ENCODE measurements around the gene AKR1A1. TPM values are rescaled to one million over a fixed set of nuclear protein-coding genes. Genes with fewer than 3 reads are reported as not detected.

Gene AKR1A1
- total RNA-seq (2021; fragmentation: NEBNext Ultra II Directional; extraction: Animal tissue kit (Norgen Biotek cat#: 25700)): 100 to 1,000 TPM; 105 to 125 (median 119) TPM
- long read RNA-seq, transcript AKR1A1-202 (10 exons, 1,818 nt): minor isoform, 18 of 98 reads
- long read RNA-seq, transcript AKR1A1-214 (10 exons, 1,360 nt): minor isoform, 6 of 98 reads
- long read RNA-seq, transcript AKR1A1-201 (9 exons, 1,166 nt): major isoform, 55 of 98 reads
- long read RNA-seq, partial matches to known transcripts: 8 of 98 reads
- long read RNA-seq, other reads (novel, unspliced or antisense): 9 of 98 reads

GRCh38 chr1:45550401-45551351 is at the start of gene AKR1A1:
TSS of gene AKR1A1 (plus strand) at chr1:45550826. CDS start at chr1:45561795, 10,969 bp downstream.
- Mint-ChIP-seq H3K27ac (peak within 1 kb of the TSS; percentile 98), H3K4me3 (peak within 1 kb of the TSS; percentile 100)

GRCh38 chr1:45501505-45501859 is 49.1 kb upstream of the AKR1A1 start:
- H3K27ac Mint-ChIP-seq: no peak overlapping the region
- H3K9me3 Mint-ChIP-seq: no peaks in the 10 kb centered on the region
- H3K36me3 Mint-ChIP-seq (ENCODE audit: low read depth): peaks cover 3% of the 10 kb centered on the region; the same call in 1 of the 2 replicates
- no peak for TF ChIP-seq CTCF (IDR thresholded peaks at IDR 0.05)
- H3K4me1 Mint-ChIP-seq (ENCODE audit: low read depth): peaks cover 38% of the 10 kb centered on the region
- no peak for DNase-seq
- H3K27me3 Mint-ChIP-seq (ENCODE audit: insufficient read depth): no peaks in the 10 kb centered on the region; the same call in 1 of the 2 replicates
- H3K4me3 Mint-ChIP-seq: peak overlapping the region; percentile 98; the same call in 1 of the 2 replicates

More at GRCh38 chr1:45550401-45551351, at the start of gene AKR1A1:
- no peak; the same call in 1 of the 2 replicates for TF ChIP-seq CTCF (IDR thresholded peaks at IDR 0.05)
- Mint-ChIP-seq H3K36me3 (ENCODE audit: low read depth) (peaks cover 8% of the 10 kb centered on the region), H3K27me3 (ENCODE audit: insufficient read depth) (peaks cover 3% of the 10 kb centered on the region), H3K4me1 (ENCODE audit: low read depth) (peaks cover 18% of the 10 kb centered on the region), H3K9me3 (no peaks in the 10 kb centered on the region)
- peak; percentile 63 for DNase-seq

DNA sequence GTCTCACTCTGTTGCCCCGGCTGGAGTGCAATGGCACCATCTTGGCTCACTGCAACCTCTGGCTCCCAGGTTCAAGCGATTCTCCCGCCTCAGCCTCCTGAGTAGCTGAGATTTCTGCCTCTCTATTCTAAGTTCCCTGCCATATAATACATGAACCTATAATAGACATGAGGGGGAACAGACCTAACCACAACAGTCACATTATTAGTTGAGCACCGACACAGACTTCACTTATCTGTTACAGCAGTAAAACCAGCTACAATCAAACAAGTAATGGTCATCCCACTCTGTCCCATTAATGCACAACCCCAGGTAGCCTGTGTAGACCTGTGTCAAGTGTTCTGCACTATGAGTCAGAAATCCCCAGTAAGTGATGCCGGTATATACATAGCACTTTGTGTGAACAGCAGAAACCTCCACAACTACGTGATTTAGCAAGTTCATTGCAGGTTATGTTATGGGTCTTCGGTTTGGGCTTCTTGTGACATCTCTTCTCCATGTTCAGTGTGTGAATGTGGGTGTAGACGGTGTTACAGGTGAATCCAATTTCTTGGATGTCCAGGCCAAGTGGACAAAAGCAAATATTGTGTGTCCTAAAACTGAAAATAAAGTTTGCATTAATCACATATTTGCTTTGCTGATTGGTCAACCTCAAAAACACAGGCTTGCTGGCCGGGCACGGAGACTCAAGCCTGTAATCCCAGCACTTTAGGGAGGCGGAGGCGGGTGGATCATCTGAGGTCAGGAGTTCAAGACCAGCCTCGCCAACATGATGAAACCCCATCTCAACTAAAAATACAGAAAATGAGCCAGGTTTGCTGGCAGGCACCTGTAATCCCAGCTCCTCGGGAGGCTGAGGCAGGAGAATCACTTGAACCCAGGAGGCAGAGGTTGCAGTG is 46.9 kb upstream of the AKR1A1 start:
- TF ChIP-seq CTCF (IDR thresholded peaks at IDR 0.05): no peak
- Mint-ChIP-seq H3K4me1 (ENCODE audit: low read depth) (peaks cover 35% of the 10 kb centered on the region), H3K27ac (no peak overlapping the region), H3K9me3 (no peaks in the 10 kb centered on the region), H3K4me3 (no peak overlapping the region), H3K27me3 (ENCODE audit: insufficient read depth) (peaks cover 2% of the 10 kb centered on the region; the same call in 1 of the 2 replicates), H3K36me3 (ENCODE audit: low read depth) (peaks cover 3% of the 10 kb centered on the region; the same call in 1 of the 2 replicates)
- no peak for DNase-seq

GRCh38 chr1:45507195-45507594 is 43.4 kb upstream of the AKR1A1 start:
- TF ChIP-seq CTCF (IDR thresholded peaks at IDR 0.05): no peak
- H3K36me3 Mint-ChIP-seq (ENCODE audit: low read depth): peaks cover 21% of the 10 kb centered on the region
- no peak overlapping the region for H3K27ac Mint-ChIP-seq
- H3K27me3 Mint-ChIP-seq (ENCODE audit: insufficient read depth): peaks cover 2% of the 10 kb centered on the region; the same call in 1 of the 2 replicates
- H3K4me1 Mint-ChIP-seq (ENCODE audit: low read depth): peaks cover 1% of the 10 kb centered on the region; the same call in 1 of the 2 replicates
- no peaks in the 10 kb centered on the region for H3K9me3 Mint-ChIP-seq
- H3K4me3 Mint-ChIP-seq: no peak overlapping the region
- DNase-seq: no peak

- peak overlapping the region; percentile 44 for H3K27ac Mint-ChIP-seq
- peaks cover 5% of the 10 kb centered on the region for H3K4me1 Mint-ChIP-seq (ENCODE audit: low read depth)
- H3K36me3 Mint-ChIP-seq (ENCODE audit: low read depth): peaks cover 25% of the 10 kb centered on the region
These were observed 42.7 kb upstream of the AKR1A1 start for GRCh38 chr1:45507893-45508292.

More at GRCh38 chr1:45507893-45508292, 42.7 kb upstream of the AKR1A1 start:
- TF ChIP-seq CTCF (IDR thresholded peaks at IDR 0.05): no peak
- no peaks in the 10 kb centered on the region for H3K9me3 Mint-ChIP-seq
- peaks cover 2% of the 10 kb centered on the region; the same call in 1 of the 2 replicates for H3K27me3 Mint-ChIP-seq (ENCODE audit: insufficient read depth)
- no peak overlapping the region for H3K4me3 Mint-ChIP-seq
- no peak for DNase-seq

Data from HFFc6 (cell line).